Measurements from ENCODE around the gene HUS1B.

DNA sequence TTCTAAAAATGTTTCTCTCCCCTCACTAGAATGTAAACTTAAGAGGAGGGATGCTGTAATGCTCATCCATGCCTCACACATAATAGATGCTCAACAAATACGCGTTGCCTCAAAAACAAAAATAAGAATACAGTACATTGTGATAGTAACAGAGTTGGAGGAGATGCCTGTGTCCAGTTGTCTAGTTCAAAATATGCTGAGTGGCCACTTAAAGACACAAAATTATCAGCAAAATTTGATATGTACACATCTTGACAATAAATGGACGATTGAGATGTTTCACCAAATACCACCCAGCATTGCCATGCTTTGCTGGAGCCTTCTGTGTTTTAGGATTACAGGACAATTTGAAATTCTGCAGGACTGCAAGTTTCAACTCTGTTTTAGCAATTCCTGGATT lies 43.6 kb upstream of the HUS1B start:
- TF ChIP-seq, protein P1, sequence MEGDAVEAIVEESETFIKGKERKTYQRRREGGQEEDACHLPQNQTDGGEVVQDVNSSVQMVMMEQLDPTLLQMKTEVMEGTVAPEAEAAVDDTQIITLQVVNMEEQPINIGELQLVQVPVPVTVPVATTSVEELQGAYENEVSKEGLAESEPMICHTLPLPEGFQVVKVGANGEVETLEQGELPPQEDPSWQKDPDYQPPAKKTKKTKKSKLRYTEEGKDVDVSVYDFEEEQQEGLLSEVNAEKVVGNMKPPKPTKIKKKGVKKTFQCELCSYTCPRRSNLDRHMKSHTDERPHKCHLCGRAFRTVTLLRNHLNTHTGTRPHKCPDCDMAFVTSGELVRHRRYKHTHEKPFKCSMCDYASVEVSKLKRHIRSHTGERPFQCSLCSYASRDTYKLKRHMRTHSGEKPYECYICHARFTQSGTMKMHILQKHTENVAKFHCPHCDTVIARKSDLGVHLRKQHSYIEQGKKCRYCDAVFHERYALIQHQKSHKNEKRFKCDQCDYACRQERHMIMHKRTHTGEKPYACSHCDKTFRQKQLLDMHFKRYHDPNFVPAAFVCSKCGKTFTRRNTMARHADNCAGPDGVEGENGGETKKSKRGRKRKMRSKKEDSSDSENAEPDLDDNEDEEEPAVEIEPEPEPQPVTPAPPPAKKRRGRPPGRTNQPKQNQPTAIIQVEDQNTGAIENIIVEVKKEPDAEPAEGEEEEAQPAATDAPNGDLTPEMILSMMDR (IDR thresholded peaks at IDR 0.05; ENCODE audit: poor library complexity): no peak
- no peak for TF ChIP-seq EZH2 (IDR thresholded peaks at IDR 0.05; ENCODE audit: borderline replicate concordance)
- no peak for TF ChIP-seq EZH2phosphoT487 (IDR thresholded peaks at IDR 0.05; ENCODE audit: low read depth, severe bottlenecking, unreplicated experiment)

Data from hepatocyte (in vitro differentiated cells).